Transverse colon (tissue), 4 donors: ENCODE data around the gene ATF6B.

Experiments
- EP300 ChIP-seq: sonication (generic); formaldehyde crosslinking; IDR thresholded peaks from one replicate; pipeline ENCODE4 v1.6.1; 2017; ENCODE audit warnings: antibody characterized with exemption, low read depth
- POLR2A ChIP-seq: fragments of 450-650 bp; IDR thresholded peaks from one replicate; pipeline ENCODE4 v1.6.1; 2016; ENCODE audit warnings: antibody characterized with exemption, mild to moderate bottlenecking, moderate library complexity
- POLR2AphosphoS5 ChIP-seq, 3 donors: sonication (generic); formaldehyde crosslinking; IDR thresholded peaks; one replicate each; pipeline ENCODE4 v1.6.1; 2016; ENCODE audit warnings: antibody characterized with exemption in 3 of 3
- TF ChIP-seq, protein P1 (sequence below), 5 experiments: fragments of 200-600 bp in 3 of 5; fragments of 450-650 bp in 2 of 5; sonication (generic) in 3 of 5; IDR thresholded peaks; 1 replicate in 2 of 5; 2 replicates in 3 of 5; pipeline ENCODE4 v1.5.1; 2016 to 2017; ENCODE audit warnings: antibody characterized with exemption in 5 of 5, inconsistent platforms in 3 of 5, mild to moderate bottlenecking in 2 of 5, moderate library complexity in 1 of 5

DNA sequence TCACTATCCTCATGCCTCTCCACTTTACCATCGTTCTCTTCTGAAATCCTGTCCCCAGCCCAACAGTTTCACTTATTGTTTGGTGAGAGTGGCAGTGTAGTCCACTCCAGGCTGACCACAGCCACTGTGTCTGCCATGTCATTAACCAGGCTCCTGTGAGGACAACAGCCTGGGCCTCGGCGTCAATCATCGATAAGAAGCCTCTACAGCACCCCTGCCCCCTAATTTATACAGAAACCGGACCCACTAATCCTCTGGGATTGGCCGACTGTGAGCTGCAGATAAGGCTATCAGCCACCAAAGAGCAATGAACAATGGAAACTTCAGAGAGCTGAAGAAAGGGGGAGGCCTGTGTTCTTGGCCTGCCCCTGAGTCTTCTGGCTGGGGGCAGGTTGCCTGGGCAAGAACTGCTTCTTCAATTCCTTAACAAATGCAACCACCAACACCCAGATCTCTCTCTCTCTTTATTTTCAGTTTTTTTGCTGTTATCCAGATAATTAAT, 39.8 kb upstream of the ATF6B start:
- no peak for TF ChIP-seq EP300
- TF ChIP-seq, protein P1, sequence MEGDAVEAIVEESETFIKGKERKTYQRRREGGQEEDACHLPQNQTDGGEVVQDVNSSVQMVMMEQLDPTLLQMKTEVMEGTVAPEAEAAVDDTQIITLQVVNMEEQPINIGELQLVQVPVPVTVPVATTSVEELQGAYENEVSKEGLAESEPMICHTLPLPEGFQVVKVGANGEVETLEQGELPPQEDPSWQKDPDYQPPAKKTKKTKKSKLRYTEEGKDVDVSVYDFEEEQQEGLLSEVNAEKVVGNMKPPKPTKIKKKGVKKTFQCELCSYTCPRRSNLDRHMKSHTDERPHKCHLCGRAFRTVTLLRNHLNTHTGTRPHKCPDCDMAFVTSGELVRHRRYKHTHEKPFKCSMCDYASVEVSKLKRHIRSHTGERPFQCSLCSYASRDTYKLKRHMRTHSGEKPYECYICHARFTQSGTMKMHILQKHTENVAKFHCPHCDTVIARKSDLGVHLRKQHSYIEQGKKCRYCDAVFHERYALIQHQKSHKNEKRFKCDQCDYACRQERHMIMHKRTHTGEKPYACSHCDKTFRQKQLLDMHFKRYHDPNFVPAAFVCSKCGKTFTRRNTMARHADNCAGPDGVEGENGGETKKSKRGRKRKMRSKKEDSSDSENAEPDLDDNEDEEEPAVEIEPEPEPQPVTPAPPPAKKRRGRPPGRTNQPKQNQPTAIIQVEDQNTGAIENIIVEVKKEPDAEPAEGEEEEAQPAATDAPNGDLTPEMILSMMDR (IDR thresholded peaks at IDR 0.05) = no peak
- TF ChIP-seq POLR2A = no peak
- no peak for TF ChIP-seq POLR2AphosphoS5 (IDR thresholded peaks at IDR 0.05)
